NCI-H146 treated with DMSO at 0.1 percent for 48 hours (cell line): ENCODE measurements around the gene TMEM270.
"Not testable (repeated sequence)": the region's sequence is repeated elsewhere in the genome, so short reads cannot be mapped to it uniquely, and the experiment has no call there.

ENCODE experiments used
- DNase-seq: peaks from one replicate; lab custom pipeline; 2025; ENCODE audit not compliant: unreplicated experiment; lab: John Stamatoyannopoulos, UW

TMEM270 gene

GRCh38 chr7:73831834-73832651 is 28.9 kb upstream of the TMEM270 start:
- DNase-seq: no peak

DNA sequence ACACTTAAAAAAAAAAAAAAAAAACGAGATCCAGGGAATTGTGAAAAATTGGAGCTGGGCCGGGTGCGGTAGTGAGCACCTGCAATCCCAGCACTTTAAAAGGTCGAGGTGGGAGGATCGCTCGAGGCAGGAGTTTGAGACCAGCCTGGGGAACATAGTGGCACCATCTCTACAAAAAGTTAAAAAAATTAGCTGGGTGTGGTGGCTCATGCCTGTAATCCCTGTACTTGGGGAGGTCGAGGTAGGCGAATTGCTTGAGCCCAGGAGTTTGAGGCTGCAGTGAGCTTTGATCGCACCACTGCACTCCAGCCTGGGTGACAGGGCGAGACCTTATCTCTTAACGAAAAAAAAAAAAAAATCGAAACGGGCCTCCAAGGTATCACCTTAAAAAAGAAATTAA is 28.2 kb upstream of the TMEM270 start:
- no peak for DNase-seq

DNA sequence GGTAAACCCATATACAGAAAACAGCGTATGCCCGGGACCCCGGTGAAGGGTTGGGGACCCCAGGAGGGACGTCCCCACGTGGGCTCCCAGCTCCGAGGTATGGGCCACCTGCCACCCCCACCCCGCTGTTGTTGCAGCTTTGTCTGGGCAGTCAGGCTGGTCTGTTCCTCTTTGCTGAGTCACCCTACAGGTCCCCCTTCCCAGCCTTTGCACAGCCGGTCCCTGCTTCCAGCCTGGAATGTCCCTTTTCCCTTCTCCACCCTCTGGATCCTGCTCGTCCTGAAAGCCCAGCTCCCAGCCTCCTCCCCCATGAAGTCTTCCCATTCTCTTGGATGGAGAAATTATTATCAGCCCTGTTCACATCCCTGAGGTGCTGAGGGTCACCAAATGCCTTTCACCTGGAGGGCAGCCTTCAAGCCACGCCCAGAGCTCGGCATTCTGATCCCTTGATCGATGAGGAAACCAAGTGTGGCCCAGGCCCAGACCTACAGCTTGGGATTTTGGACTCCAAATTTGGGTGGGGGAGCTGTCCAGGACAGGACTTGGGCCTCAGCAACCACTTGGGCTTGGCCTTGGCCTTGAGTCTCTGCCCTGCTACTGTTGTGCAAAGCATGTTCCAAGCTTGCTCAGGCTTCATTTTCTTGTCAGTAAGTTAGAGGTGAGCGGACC is 27.6 kb upstream of the TMEM270 start:
- no peak for DNase-seq

DNA sequence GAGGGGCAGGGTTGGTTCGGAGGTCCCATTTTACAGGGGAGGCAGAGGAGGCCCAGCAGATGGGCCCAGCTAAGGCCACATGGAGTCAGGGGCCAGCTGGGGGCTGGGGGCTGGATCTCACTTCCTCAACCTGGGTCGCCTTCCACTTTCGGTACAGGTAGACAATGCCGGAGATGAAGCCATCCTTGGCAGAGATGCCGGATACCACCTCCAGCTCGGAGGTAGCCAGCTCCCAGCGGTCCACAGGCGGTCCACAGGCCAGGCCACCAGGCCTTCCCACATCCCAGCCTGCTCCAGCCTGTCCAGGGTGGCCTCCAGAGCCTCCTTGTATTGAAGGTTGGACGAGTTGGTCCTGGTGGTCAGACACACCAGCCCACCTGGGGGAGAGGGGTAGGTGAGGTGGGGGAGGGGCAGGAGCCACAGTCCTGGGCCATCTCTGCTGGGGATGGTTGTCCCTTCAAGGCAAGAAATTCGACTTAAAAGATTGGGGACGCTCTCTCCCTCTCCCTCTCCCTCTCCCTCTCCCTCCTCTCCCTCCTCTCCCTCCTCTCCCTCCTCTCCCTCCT is 26.2 kb upstream of the TMEM270 start:
- no peak for DNase-seq

GRCh38 chr7:73837167-73837566 is 23.8 kb upstream of the TMEM270 start:
- DNase-seq: not testable (repeated sequence)

- no peak for DNase-seq
Observed at GRCh38 chr7:73838642-73839041, 22.3 kb upstream of the TMEM270 start.

- no peak for DNase-seq
Observed at GRCh38 chr7:73839290-73839689, 21.7 kb upstream of the TMEM270 start.

DNA sequence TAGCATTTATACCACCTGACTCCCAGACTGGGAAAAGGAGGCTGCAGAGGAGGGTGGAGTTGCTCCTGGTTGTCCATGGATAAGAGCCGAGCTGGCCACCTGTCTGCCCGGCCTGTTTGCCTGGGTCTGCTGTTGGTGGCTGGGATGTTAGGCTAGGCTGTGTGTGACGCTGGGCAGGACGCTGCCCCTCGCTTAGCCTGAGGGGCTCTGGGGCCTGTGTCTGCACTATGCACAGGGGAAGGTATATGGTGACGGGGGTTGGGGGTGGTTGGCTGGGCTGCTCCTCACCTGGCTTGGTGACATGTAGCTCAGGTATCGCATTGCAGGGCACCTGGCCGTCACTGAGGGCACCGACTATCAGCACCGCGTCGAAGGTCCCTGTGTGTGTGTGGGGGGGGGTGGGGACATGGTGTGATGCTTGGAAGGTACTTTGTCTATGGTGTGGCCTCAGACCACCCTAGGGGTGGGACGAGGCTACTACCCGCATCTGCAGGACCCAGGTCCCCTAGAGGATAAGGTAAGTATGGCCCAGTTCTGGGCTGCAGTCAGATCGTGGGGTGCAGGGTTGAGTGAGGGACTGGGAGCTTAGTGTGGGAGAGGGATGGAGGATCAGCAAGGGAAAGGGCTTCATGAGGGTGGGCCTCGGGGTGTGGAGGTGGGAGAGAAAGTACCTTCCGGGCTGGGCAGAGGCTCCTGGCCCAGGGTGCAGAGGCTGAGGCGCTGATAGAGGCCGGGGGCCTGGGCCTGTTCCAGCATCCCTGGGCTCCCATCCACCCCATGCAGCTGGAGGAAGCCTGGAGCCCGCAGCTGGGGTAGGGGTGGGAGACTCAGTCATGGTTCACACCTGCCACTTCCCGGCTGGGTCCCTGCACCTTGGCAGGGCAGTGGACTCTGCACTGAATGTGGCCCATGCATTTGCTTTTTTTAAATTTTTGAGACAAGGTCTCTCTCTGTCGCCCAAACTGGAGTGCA is 20.9 kb upstream of the TMEM270 start:
- DNase-seq: no peak

- no peak for DNase-seq
Observed at GRCh38 chr7:73840715-73841379, 20.1 kb upstream of the TMEM270 start.

GRCh38 chr7:73841689-73842066 is 19.3 kb upstream of the TMEM270 start:
- DNase-seq: no peak

GRCh38 chr7:73842067-73842976 is 18.6 kb upstream of the TMEM270 start, which contains the start of gene METTL27:
Gene METTL27 (minus strand): TSS chr7:73842516. CDS start chr7:73842140, 376 bp downstream.
- DNase-seq: peak; percentile 86

DNA sequence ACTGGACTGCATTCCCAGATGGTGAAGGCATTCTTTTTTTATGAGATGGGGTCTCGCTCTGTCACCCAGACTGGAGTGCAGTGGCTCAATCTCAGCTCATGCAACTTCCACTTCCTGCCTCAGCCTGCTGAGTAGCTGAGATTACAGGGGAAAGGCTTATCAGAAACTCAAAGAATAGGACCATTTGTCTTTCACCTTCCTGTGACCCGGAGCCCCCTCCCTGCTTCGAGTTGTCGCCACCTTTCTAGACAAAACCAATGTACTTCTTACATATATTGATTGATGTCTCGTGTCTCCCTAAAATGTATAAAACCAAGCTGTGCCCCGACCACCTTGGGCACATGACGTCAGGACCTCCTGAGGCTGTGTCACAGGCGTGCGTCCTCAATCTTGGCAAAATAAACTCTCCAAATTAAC is 16.8 kb upstream of the TMEM270 start:
- no peak for DNase-seq

DNA sequence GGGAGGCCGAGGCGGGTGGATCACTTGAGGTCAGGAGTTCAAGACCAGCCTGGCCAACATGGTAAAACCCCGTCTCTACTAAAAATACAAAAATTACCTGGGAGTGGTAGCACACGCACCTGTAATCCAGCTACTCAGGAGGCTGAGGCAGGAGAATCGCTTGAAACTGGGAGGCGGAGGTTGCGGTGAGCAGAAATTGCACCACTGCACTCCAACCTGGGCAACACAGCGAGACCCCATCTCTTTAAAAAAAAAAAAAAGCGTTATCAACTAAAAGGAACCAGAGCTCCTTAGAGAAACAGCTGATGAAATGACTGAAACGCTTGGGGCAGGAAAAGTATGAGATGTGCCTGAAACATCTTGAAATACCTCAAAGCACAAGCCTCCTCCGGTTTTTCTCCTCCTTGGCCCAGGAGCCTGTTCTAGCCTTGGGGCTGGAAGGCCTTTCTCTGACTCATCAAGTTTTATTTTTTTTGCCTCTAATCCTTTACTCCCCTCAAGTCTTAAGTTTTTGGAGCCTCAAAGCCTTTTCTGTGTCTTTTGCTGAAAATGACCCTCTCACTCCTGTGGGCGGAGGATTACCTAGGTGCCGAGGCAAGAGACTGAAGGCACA is 16.0 kb upstream of the TMEM270 start:
- no peak for DNase-seq

DNA sequence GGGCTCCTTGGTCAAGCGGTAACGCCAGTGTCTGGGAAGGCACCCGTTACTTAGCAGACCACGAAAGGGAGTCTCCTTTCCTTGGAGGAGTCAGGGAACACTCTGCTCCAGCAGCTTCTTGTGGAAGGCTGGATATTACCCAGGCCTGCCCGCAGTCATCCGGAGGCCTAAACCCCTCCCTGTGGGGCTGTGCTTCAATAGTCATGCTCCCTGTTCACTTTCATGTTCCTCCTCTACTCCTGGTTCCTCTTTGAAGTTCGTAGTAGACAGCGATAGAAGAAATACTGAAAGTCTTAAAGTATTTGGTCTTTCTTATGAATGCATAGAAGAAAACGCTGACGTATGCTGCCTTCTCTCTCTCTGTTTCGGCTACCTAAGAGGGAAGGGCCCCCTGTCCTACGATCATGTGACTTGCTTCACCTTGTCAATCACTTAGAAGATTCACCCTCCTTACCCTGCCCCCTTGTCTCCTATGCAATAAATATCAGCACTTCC is 15.2 kb upstream of the TMEM270 start:
- not testable (repeated sequence) for DNase-seq

- no peak for DNase-seq
Observed at GRCh38 chr7:73847941-73848723, 12.8 kb upstream of the TMEM270 start.

DNA sequence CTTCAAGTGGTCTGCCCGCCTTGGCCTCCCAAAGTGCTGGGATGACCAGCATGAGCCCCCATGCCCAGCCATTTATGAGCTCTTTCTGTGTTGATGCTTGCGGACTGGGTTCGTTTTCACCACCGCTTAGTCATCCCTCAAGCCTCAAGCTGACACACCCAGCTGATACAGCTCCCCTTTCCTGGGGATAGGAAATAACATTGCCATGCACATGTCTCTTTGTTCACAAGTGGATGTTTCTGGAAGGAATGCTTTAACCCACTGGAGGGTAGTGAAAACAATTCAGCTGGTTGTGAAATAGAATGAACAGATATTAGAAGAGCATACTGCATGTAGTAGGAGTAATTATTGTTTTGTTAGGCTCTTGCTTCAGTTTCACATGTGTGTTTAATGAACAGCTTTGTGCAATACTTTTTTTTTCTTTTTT is 10.2 kb upstream of the TMEM270 start:
- DNase-seq: no peak

DNA sequence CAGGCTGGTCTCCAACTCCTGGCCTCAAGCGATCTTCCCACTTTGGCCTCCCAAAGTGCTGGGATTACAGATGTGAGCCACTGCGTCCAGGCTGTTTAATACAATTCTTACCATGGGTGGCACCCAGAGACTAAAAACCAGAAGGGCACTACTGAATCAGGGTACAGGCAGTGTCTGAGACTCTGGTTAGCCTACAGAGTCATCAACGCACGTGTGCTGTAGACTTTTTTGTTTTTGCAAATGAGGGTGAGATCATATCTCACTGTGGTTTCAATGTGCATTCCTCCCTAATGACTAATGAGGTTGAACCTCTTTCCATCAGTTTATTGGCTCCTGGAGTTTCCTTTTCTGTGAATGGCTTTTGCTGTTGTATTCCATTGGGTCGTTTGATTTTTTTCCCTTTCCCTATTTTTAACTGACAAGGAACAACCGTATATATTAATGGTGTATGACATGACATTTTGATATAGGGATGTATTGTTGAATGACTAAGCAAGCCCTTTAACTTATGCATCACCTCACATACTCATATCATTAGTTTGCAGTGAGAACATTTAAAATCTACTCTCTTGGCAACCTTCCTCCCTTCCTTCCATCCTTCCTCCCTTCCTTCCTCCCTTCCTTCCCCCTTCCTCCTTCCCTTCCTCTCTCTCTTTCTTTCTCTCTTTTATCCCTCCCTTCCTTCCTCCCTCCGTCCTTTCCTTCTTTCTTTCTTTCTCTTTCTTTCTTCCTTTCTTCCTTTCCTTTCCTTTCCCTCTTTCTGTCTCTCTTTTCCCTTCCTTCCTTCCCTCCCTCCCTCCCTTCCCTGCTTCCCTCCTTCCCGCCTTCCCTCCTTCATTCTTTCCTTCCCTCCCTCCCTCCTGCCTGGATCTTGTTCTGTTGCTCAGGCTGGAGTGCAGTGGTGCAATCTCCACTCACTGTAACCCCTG is 9.3 kb upstream of the TMEM270 start:
- DNase-seq: no peak
